ENCODE results near the gene DDIT3. TPM values are rescaled to one million over a fixed set of nuclear protein-coding genes. Genes with fewer than 3 reads are reported as not detected.

DDIT3 gene
- total and polyA plus RNA-seq, 2 experiments from 2014 or later, result 14.7 to 36.6 TPM

DNA sequence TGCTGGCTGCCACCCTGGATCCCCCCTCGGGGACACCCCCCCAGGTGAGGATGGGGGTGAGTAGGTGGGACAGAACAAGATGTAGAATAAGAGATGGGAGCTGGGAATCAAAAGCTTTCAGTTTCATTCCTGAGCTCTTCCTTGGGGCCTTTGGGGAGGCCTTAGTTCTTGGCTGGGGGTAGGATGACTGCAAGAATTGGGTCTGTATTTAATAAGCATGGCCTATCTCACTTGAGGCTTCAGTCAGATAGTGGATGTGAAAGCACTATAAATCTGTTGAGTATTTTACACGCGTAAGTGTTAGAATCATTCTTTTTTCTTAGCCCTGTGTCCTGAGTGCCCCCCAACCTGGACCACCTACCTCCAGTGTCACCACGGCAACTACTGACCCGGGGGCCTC lies 6.9 kb upstream of the DDIT3 start:
- peaks cover 47% of the 10 kb centered on the region for H3K36me3 ChIP-seq (ENCODE audit: low read depth)
- no peak for DNase-seq
- H3K27me3 ChIP-seq (replicated peaks; ENCODE audit: insufficient read depth), result no peaks in the 10 kb centered on the region
- 60% methylated on average over 5 of the region's 5 CpGs for WGBS, 2 experiments (ENCODE audit: low coverage in 1 of 2, low lambda C conversion rate in 2 of 2, missing lambda C conversion rate in 2 of 2)
- no peak overlapping the region for H3K27ac ChIP-seq
- H3K4me3 ChIP-seq, result no peak overlapping the region
- in situ Hi-C loops (cut with MboI), result no loop called here
- peaks cover 9% of the 10 kb centered on the region for H3K4me1 ChIP-seq (ENCODE audit: insufficient read depth)
- no peak overlapping the region for H3K9ac ChIP-seq
- H3K9me2 ChIP-seq (ENCODE audit: insufficient read depth), result no peaks in the 10 kb centered on the region
- peaks cover 45% of the 10 kb centered on the region for H3F3A ChIP-seq (ENCODE audit: insufficient read depth)
- H3K4me2 ChIP-seq (ENCODE audit: unreplicated experiment), result no peak overlapping the region
- TF ChIP-seq EZH2 (IDR thresholded peaks at IDR 0.05; ENCODE audit: insufficient read depth, poor library complexity, severe bottlenecking), result no peak
- no peak for TF ChIP-seq EZH2phosphoT487 (IDR thresholded peaks at IDR 0.05; ENCODE audit: insufficient read depth, low read depth)
- no peaks in the 10 kb centered on the region for H3K9me3 ChIP-seq (ENCODE audit: low read depth)
- H4K20me1 ChIP-seq (ENCODE audit: insufficient read depth), result no peaks in the 10 kb centered on the region
- H3K79me2 ChIP-seq (ENCODE audit: insufficient read depth), result peaks cover 59% of the 10 kb centered on the region
- no peak overlapping the region for H2AFZ ChIP-seq

DNA sequence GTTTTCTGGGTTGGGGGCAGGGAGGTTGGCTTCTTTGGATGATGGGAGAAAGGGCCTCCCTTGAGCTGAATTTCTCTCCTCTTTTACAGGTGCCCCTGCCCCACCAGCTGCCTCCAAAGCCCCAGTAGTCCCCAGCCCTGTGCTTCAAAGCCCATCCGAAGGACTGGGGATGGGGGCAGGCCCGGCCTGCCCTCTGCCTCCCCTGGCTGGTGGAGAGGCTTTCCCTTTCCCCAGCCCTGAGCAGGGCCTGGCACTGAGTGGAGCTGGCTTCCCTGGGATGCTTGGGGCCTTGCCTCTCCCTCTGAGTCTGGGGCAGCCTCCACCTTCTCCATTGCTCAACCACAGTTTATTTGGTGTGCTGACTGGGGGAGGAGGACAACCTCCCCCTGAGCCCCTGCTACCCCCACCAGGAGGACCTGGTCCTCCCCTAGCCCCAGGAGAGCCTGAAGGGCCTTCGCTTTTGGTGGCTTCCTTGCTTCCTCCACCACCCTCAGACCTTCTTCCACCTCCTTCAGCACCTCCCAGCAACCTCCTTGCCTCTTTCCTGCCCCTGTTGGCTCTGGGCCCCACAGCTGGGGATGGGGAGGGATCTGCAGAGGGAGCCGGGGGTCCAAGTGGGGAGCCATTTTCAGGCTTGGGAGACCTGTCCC lies 6.3 kb upstream of the DDIT3 start:
- H3F3A ChIP-seq (ENCODE audit: insufficient read depth), result peaks cover 49% of the 10 kb centered on the region
- no peaks in the 10 kb centered on the region for H3K9me3 ChIP-seq (ENCODE audit: low read depth)
- H3K9ac ChIP-seq, result no peak overlapping the region
- WGBS, 2 experiments (ENCODE audit: low coverage in 1 of 2, low lambda C conversion rate in 2 of 2, missing lambda C conversion rate in 2 of 2), result 70 to 72% methylated on average over 4 of the region's 4 CpGs
- no peak for DNase-seq
- peaks cover 14% of the 10 kb centered on the region for H3K4me1 ChIP-seq (ENCODE audit: insufficient read depth)
- no peak overlapping the region for H3K4me3 ChIP-seq
- no peak for TF ChIP-seq EZH2phosphoT487 (IDR thresholded peaks at IDR 0.05; ENCODE audit: insufficient read depth, low read depth)
- no peak for TF ChIP-seq EZH2 (IDR thresholded peaks at IDR 0.05; ENCODE audit: insufficient read depth, poor library complexity, severe bottlenecking)
- no peaks in the 10 kb centered on the region for H3K9me2 ChIP-seq (ENCODE audit: insufficient read depth)
- in situ Hi-C loops (cut with MboI), result no loop called here
- no peak overlapping the region for H3K27ac ChIP-seq
- no peak overlapping the region for H3K4me2 ChIP-seq (ENCODE audit: unreplicated experiment)
- no peaks in the 10 kb centered on the region for H4K20me1 ChIP-seq (ENCODE audit: insufficient read depth)
- peaks cover 42% of the 10 kb centered on the region for H3K36me3 ChIP-seq (ENCODE audit: low read depth)
- no peaks in the 10 kb centered on the region for H3K27me3 ChIP-seq (replicated peaks; ENCODE audit: insufficient read depth)
- peaks cover 59% of the 10 kb centered on the region for H3K79me2 ChIP-seq (ENCODE audit: insufficient read depth)
- no peak overlapping the region for H2AFZ ChIP-seq

DNA sequence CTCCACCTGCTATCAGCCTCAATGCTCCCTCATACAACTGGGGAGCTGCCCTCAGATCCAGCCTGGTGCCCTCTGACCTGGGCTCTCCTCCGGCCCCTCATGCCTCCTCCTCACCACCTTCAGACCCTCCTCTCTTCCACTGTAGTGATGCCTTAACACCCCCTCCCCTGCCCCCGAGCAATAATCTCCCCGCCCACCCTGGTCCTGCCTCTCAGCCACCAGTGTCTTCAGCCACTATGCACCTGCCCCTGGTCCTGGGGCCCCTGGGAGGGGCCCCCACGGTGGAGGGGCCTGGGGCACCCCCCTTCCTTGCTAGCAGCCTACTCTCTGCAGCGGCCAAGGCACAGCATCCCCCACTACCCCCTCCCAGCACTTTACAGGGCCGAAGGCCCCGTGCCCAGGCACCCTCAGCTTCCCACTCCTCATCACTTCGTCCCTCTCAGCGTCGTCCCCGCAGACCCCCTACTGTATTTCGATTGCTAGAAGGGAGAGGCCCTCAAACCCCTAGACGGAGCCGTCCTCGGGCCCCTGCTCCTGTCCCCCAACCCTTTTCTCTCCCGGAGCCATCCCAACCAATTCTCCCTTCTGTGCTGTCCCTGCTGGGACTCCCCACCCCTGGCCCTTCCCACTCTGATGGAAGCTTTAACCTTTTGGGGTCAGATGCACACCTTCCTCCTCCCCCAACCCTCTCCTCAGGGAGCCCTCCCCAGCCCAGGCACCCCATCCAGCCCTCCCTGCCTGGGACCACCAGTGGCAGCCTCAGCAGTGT lies 5.5 kb upstream of the DDIT3 start:
- no peaks in the 10 kb centered on the region for H3K9me2 ChIP-seq (ENCODE audit: insufficient read depth)
- no peak overlapping the region for H3K4me3 ChIP-seq
- H2AFZ ChIP-seq, result no peak overlapping the region
- H3K4me1 ChIP-seq (ENCODE audit: insufficient read depth), result peaks cover 22% of the 10 kb centered on the region
- H3K27ac ChIP-seq, result no peak overlapping the region
- peaks cover 59% of the 10 kb centered on the region for H3K79me2 ChIP-seq (ENCODE audit: insufficient read depth)
- H3K27me3 ChIP-seq (replicated peaks; ENCODE audit: insufficient read depth), result no peaks in the 10 kb centered on the region
- peaks cover 49% of the 10 kb centered on the region for H3F3A ChIP-seq (ENCODE audit: insufficient read depth)
- no peaks in the 10 kb centered on the region for H4K20me1 ChIP-seq (ENCODE audit: insufficient read depth)
- in situ Hi-C loops (cut with MboI), result no loop called here
- no peaks in the 10 kb centered on the region for H3K9me3 ChIP-seq (ENCODE audit: low read depth)
- WGBS, 2 experiments (ENCODE audit: low coverage in 1 of 2, low lambda C conversion rate in 2 of 2, missing lambda C conversion rate in 2 of 2), result 73 to 76% methylated on average over 13 to 16 of the region's 16 CpGs
- H3K36me3 ChIP-seq (ENCODE audit: low read depth), result peaks cover 33% of the 10 kb centered on the region
- no peak for TF ChIP-seq EZH2 (IDR thresholded peaks at IDR 0.05; ENCODE audit: insufficient read depth, poor library complexity, severe bottlenecking)
- no peak for TF ChIP-seq EZH2phosphoT487 (IDR thresholded peaks at IDR 0.05; ENCODE audit: insufficient read depth, low read depth)
- no peak for DNase-seq
- no peak overlapping the region for H3K9ac ChIP-seq
- no peak overlapping the region for H3K4me2 ChIP-seq (ENCODE audit: unreplicated experiment)

DNA sequence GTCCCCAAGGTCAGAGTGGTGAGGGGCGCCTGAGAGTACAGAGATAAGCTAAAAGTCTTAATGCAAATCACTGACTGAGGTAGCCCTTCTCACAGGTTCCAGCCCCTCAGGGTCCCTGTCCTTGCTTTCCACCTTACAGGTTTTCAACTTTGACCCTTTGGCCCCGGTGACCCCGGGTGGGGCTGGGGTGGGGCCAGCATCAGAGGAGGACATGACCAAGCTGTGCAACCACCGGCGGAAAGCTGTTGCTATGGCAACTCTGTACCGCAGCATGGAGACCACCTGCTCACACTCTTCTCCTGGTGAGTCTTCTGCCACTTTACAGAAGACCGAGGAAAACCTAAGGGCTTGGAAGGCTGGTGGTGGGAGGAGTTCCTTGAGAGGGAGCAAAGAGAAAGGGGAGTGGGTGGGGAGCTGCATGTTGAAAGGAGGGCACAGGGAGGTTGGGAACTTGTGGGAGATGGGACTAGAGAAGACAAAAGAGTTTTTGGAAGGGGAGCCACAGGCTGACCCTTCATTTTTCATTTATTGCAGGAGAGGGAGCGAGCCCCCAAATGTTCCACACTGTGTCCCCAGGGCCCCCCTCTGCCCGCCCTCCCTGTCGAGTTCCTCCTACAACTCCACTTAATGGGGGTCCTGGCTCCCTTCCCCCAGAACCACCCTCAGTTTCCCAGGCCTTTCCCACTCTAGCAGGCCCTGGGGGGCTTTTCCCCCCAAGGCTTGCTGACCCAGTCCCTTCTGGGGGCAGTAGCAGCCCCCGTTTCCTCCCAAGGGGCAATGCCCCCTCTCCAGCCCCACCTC lies 4.7 kb upstream of the DDIT3 start:
- WGBS, 2 experiments (ENCODE audit: low coverage in 1 of 2, low lambda C conversion rate in 2 of 2, missing lambda C conversion rate in 2 of 2), result 59 to 60% methylated on average over 11 of the region's 11 CpGs
- H3K4me2 ChIP-seq (ENCODE audit: unreplicated experiment), result peak overlapping the region; percentile 91
- peak overlapping the region; percentile 88 for H3K9ac ChIP-seq
- peak overlapping the region; percentile 93 for H3K4me3 ChIP-seq
- no peaks in the 10 kb centered on the region for H3K9me3 ChIP-seq (ENCODE audit: low read depth)
- in situ Hi-C loops (cut with MboI), result no loop called here
- H3K36me3 ChIP-seq (ENCODE audit: low read depth), result peaks cover 26% of the 10 kb centered on the region
- DNase-seq, result no peak
- peaks cover 41% of the 10 kb centered on the region for H3F3A ChIP-seq (ENCODE audit: insufficient read depth)
- no peaks in the 10 kb centered on the region for H4K20me1 ChIP-seq (ENCODE audit: insufficient read depth)
- H3K79me2 ChIP-seq (ENCODE audit: insufficient read depth), result peaks cover 62% of the 10 kb centered on the region
- H3K9me2 ChIP-seq (ENCODE audit: insufficient read depth), result no peaks in the 10 kb centered on the region
- no peak overlapping the region for H2AFZ ChIP-seq
- H3K27me3 ChIP-seq (replicated peaks; ENCODE audit: insufficient read depth), result no peaks in the 10 kb centered on the region
- peak overlapping the region; percentile 79; the same call in 1 of the 2 replicates for H3K27ac ChIP-seq
- no peak for TF ChIP-seq EZH2 (IDR thresholded peaks at IDR 0.05; ENCODE audit: insufficient read depth, poor library complexity, severe bottlenecking)
- no peak for TF ChIP-seq EZH2phosphoT487 (IDR thresholded peaks at IDR 0.05; ENCODE audit: insufficient read depth, low read depth)
- peaks cover 23% of the 10 kb centered on the region for H3K4me1 ChIP-seq (ENCODE audit: insufficient read depth)

Measured in GM23248 (cell line).